ENCODE measurements around the gene MT1H. TPM values are rescaled to one million over a fixed set of nuclear protein-coding genes. Genes with fewer than 3 reads are reported as not detected.

MT1H gene
- total and polyA plus RNA-seq, 2 of the 13 experiments (the other 11 are each of a cell fraction or from before 2014, with no cell fraction given) = 0.60 TPM; not detected in 1

DNA sequence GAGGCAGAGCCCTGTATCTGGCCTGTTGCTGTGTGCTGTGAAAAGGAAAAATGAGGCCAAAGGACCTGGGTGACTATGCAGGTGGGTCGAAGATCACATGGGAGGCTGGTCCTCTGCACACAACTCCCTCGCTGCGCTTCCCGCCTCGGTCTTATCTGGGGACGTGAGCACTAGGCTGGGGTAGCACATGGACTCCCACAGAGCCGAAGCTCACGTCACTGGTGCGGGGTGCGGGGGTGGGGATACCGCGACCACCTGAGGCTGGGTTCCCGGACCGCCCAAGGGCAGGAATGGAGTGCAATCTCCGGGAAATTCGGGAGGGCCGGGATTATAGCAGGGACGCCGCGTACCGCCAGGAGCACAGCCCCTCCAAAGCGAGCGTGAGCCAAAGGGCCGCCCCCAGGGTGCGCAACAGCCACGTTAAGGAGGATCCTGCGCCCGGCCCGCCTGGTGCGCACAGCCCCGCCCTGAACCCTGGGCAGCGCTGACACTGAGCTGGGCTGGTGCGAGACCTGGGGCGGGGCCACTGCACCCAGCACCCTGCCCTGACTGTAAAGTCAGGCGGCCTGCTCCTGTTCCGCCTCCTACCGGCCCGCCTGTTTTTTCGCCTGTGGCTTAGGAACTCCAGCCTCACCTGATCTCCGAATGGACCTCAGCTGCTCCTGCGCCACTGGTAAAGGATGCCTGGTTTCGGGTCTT, 26.4 kb upstream of the MT1H start (continued):
- TF ChIP-seq EEA1 (CRISPR knock-in tag; IDR thresholded peaks at IDR 0.05; ENCODE audit: borderline replicate concordance) = no peak
- no peak for TF ChIP-seq MYNN (CRISPR knock-in tag; IDR thresholded peaks at IDR 0.05; ENCODE audit: low read depth)
- TF ChIP-seq, protein P1, sequence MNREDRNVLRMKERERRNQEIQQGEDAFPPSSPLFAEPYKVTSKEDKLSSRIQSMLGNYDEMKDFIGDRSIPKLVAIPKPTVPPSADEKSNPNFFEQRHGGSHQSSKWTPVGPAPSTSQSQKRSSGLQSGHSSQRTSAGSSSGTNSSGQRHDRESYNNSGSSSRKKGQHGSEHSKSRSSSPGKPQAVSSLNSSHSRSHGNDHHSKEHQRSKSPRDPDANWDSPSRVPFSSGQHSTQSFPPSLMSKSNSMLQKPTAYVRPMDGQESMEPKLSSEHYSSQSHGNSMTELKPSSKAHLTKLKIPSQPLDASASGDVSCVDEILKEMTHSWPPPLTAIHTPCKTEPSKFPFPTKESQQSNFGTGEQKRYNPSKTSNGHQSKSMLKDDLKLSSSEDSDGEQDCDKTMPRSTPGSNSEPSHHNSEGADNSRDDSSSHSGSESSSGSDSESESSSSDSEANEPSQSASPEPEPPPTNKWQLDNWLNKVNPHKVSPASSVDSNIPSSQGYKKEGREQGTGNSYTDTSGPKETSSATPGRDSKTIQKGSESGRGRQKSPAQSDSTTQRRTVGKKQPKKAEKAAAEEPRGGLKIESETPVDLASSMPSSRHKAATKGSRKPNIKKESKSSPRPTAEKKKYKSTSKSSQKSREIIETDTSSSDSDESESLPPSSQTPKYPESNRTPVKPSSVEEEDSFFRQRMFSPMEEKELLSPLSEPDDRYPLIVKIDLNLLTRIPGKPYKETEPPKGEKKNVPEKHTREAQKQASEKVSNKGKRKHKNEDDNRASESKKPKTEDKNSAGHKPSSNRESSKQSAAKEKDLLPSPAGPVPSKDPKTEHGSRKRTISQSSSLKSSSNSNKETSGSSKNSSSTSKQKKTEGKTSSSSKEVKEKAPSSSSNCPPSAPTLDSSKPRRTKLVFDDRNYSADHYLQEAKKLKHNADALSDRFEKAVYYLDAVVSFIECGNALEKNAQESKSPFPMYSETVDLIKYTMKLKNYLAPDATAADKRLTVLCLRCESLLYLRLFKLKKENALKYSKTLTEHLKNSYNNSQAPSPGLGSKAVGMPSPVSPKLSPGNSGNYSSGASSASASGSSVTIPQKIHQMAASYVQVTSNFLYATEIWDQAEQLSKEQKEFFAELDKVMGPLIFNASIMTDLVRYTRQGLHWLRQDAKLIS (CRISPR knock-in tag; IDR thresholded peaks at IDR 0.05) = no peak
- TF ChIP-seq AGO2 (optimal IDR thresholded peaks at IDR 0.05; ENCODE audit: low read depth, low read length) = no peak
- TF ChIP-seq, protein P2, sequence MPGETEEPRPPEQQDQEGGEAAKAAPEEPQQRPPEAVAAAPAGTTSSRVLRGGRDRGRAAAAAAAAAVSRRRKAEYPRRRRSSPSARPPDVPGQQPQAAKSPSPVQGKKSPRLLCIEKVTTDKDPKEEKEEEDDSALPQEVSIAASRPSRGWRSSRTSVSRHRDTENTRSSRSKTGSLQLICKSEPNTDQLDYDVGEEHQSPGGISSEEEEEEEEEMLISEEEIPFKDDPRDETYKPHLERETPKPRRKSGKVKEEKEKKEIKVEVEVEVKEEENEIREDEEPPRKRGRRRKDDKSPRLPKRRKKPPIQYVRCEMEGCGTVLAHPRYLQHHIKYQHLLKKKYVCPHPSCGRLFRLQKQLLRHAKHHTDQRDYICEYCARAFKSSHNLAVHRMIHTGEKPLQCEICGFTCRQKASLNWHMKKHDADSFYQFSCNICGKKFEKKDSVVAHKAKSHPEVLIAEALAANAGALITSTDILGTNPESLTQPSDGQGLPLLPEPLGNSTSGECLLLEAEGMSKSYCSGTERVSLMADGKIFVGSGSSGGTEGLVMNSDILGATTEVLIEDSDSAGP (CRISPR knock-in tag; IDR thresholded peaks at IDR 0.05; ENCODE audit: borderline replicate concordance) = no peak; the same call in 1 of the 2 replicates
- no peak for TF ChIP-seq ZNF672 (CRISPR knock-in tag; IDR thresholded peaks at IDR 0.05)
- no peak for TF ChIP-seq ZFP36 (IDR thresholded peaks at IDR 0.05; ENCODE audit: borderline replicate concordance, low read depth, low read length, partially characterized antibody)
- TF ChIP-seq SAP130 (CRISPR knock-in tag; IDR thresholded peaks at IDR 0.05; ENCODE audit: low read depth) = no peak; the same call in 1 of the 2 replicates
- TF ChIP-seq ZBTB7B (CRISPR knock-in tag; IDR thresholded peaks at IDR 0.05) = no peak
- TF ChIP-seq, protein P3, sequence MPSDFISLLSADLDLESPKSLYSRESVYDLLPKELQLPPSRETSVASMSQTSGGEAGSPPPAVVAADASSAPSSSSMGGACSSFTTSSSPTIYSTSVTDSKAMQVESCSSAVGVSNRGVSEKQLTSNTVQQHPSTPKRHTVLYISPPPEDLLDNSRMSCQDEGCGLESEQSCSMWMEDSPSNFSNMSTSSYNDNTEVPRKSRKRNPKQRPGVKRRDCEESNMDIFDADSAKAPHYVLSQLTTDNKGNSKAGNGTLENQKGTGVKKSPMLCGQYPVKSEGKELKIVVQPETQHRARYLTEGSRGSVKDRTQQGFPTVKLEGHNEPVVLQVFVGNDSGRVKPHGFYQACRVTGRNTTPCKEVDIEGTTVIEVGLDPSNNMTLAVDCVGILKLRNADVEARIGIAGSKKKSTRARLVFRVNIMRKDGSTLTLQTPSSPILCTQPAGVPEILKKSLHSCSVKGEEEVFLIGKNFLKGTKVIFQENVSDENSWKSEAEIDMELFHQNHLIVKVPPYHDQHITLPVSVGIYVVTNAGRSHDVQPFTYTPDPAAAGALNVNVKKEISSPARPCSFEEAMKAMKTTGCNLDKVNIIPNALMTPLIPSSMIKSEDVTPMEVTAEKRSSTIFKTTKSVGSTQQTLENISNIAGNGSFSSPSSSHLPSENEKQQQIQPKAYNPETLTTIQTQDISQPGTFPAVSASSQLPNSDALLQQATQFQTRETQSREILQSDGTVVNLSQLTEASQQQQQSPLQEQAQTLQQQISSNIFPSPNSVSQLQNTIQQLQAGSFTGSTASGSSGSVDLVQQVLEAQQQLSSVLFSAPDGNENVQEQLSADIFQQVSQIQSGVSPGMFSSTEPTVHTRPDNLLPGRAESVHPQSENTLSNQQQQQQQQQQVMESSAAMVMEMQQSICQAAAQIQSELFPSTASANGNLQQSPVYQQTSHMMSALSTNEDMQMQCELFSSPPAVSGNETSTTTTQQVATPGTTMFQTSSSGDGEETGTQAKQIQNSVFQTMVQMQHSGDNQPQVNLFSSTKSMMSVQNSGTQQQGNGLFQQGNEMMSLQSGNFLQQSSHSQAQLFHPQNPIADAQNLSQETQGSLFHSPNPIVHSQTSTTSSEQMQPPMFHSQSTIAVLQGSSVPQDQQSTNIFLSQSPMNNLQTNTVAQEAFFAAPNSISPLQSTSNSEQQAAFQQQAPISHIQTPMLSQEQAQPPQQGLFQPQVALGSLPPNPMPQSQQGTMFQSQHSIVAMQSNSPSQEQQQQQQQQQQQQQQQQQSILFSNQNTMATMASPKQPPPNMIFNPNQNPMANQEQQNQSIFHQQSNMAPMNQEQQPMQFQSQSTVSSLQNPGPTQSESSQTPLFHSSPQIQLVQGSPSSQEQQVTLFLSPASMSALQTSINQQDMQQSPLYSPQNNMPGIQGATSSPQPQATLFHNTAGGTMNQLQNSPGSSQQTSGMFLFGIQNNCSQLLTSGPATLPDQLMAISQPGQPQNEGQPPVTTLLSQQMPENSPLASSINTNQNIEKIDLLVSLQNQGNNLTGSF (CRISPR knock-in tag; IDR thresholded peaks at IDR 0.05) = peak; percentile 55; the same call in 1 of the 2 replicates
- no peak for TF ChIP-seq TCF7L2 (IDR thresholded peaks at IDR 0.05; ENCODE audit: low read depth, low read length)
- TF ChIP-seq, protein P4, sequence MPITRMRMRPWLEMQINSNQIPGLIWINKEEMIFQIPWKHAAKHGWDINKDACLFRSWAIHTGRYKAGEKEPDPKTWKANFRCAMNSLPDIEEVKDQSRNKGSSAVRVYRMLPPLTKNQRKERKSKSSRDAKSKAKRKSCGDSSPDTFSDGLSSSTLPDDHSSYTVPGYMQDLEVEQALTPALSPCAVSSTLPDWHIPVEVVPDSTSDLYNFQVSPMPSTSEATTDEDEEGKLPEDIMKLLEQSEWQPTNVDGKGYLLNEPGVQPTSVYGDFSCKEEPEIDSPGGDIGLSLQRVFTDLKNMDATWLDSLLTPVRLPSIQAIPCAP (CRISPR knock-in tag; IDR thresholded peaks at IDR 0.05; ENCODE audit: low read depth) = no peak
- no peak for TF ChIP-seq HHEX (CRISPR knock-in tag; IDR thresholded peaks at IDR 0.05)
- TF ChIP-seq, protein P5, sequence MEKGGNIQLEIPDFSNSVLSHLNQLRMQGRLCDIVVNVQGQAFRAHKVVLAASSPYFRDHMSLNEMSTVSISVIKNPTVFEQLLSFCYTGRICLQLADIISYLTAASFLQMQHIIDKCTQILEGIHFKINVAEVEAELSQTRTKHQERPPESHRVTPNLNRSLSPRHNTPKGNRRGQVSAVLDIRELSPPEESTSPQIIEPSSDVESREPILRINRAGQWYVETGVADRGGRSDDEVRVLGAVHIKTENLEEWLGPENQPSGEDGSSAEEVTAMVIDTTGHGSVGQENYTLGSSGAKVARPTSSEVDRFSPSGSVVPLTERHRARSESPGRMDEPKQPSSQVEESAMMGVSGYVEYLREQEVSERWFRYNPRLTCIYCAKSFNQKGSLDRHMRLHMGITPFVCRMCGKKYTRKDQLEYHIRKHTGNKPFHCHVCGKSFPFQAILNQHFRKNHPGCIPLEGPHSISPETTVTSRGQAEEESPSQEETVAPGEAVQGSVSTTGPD (CRISPR knock-in tag; IDR thresholded peaks at IDR 0.05) = no peak
- TF ChIP-seq TBX2 (CRISPR knock-in tag; IDR thresholded peaks at IDR 0.05; ENCODE audit: borderline replicate concordance) = 0 out of 2 replicates have a peak, but pooled peaks have one; percentile 59

Measured in HepG2 (cell line).